Measurements from ENCODE around the gene PAQR6. TPM values are rescaled to one million over a fixed set of nuclear protein-coding genes. Genes with fewer than 3 reads are reported as not detected.
A peak's percentile ranks its signal among the peaks of the same experiment; 100 is the strongest.

Gene PAQR6
- total RNA-seq, 1 experiment from 2014 or later, result 4.1 TPM

GRCh38 chr1:156281693-156282478 lies 34.0 kb upstream of the PAQR6 start:
- ChIA-PET POLR2A (ENCODE audit: low non-redundant PET) (interaction anchor here (0.6 kb wide), 3 partner anchors 11 to 159 kb away, joined by 3 to 5 read pairs (median 3); no protein-coding TSS in a partner anchor), CTCF (interaction anchor here (0.6 to 1.1 kb wide), 2 partner anchors 164 to 248 kb away, joined by 3 to 4 read pairs; no protein-coding TSS in a partner anchor)
- intact Hi-C loops (cut with micrococcal nuclease; ENCODE audit: unreplicated experiment), result no loop called here

GRCh38 chr1:156281281-156281680 lies 33.4 kb upstream of the PAQR6 start:
- Histone ChIP-seq H3K27me3 (replicated peaks; ENCODE audit: insufficient read depth, low read depth, low read length, poor library complexity) (no peaks in the 10 kb centered on the region), H3K27ac (ENCODE audit: low read depth, low read length, poor library complexity, severe bottlenecking) (peak overlapping the region; percentile 97), H3K4me1 (ENCODE audit: insufficient read depth, low read length, poor library complexity, severe bottlenecking) (peaks cover 8% of the 10 kb centered on the region), H3K36me3 (ENCODE audit: insufficient read depth, low read length, poor library complexity, severe bottlenecking) (peaks cover 42% of the 10 kb centered on the region), H3K9me3 (ENCODE audit: low read depth, low read length, poor library complexity, severe bottlenecking) (no peaks in the 10 kb centered on the region), H3K4me3 (ENCODE audit: low read depth, low read length, poor library complexity, severe bottlenecking) (peak overlapping the region; percentile 81)
- POLR2A ChIA-PET (ENCODE audit: low non-redundant PET), result interaction anchor here (0.6 kb wide), 1 partner anchor 159 kb away, joined by 3 read pairs; no protein-coding TSS in a partner anchor
- DNase-seq (ENCODE audit: low spot score), result peak; percentile 52
- TF ChIP-seq EZH2 (IDR thresholded peaks at IDR 0.05; ENCODE audit: borderline replicate concordance, low read depth, low read length, poor library complexity, severe bottlenecking), result no peak
- no peak for TF ChIP-seq CTCF (conservative IDR thresholded peaks at IDR 0.05; ENCODE audit: low read depth, low read length)
- intact Hi-C loops (cut with micrococcal nuclease; ENCODE audit: unreplicated experiment), result no loop called here
- BruUV-seq (replicated peaks), result no TSS peak
- CTCF ChIA-PET, result interaction anchor here (1.1 kb wide), 1 partner anchor 165 kb away, joined by 3 read pairs; no protein-coding TSS in a partner anchor

More at GRCh38 chr1:156281693-156282478, 34.0 kb upstream of the PAQR6 start:
- TSS peak; percentile 41 for BruUV-seq (replicated peaks)
- H3K27me3 ChIP-seq (replicated peaks; ENCODE audit: insufficient read depth, low read depth, low read length, poor library complexity), result no peaks in the 10 kb centered on the region
- no peak for TF ChIP-seq CTCF (conservative IDR thresholded peaks at IDR 0.05; ENCODE audit: low read depth, low read length)
- no peak for TF ChIP-seq EZH2 (IDR thresholded peaks at IDR 0.05; ENCODE audit: borderline replicate concordance, low read depth, low read length, poor library complexity, severe bottlenecking)
- no peaks in the 10 kb centered on the region for H3K9me3 ChIP-seq (ENCODE audit: low read depth, low read length, poor library complexity, severe bottlenecking)
- peak overlapping the region; percentile 81 for H3K4me3 ChIP-seq (ENCODE audit: low read depth, low read length, poor library complexity, severe bottlenecking)
- DNase-seq (ENCODE audit: low spot score), result peak; percentile 78
- H3K36me3 ChIP-seq (ENCODE audit: insufficient read depth, low read length, poor library complexity, severe bottlenecking), result peaks cover 36% of the 10 kb centered on the region
- peak overlapping the region; percentile 97 for H3K27ac ChIP-seq (ENCODE audit: low read depth, low read length, poor library complexity, severe bottlenecking)
- peaks cover 8% of the 10 kb centered on the region for H3K4me1 ChIP-seq (ENCODE audit: insufficient read depth, low read length, poor library complexity, severe bottlenecking)

GRCh38 chr1:156279837-156280236 lies 32.0 kb upstream of the PAQR6 start:
- Histone ChIP-seq H3K4me1 (ENCODE audit: insufficient read depth, low read length, poor library complexity, severe bottlenecking) (peaks cover 8% of the 10 kb centered on the region), H3K27me3 (replicated peaks; ENCODE audit: insufficient read depth, low read depth, low read length, poor library complexity) (no peaks in the 10 kb centered on the region), H3K36me3 (ENCODE audit: insufficient read depth, low read length, poor library complexity, severe bottlenecking) (peaks cover 55% of the 10 kb centered on the region), H3K9me3 (ENCODE audit: low read depth, low read length, poor library complexity, severe bottlenecking) (no peaks in the 10 kb centered on the region), H3K4me3 (ENCODE audit: low read depth, low read length, poor library complexity, severe bottlenecking) (no peak overlapping the region), H3K27ac (ENCODE audit: low read depth, low read length, poor library complexity, severe bottlenecking) (no peak overlapping the region)
- TF ChIP-seq EZH2 (IDR thresholded peaks at IDR 0.05; ENCODE audit: borderline replicate concordance, low read depth, low read length, poor library complexity, severe bottlenecking) (no peak), CTCF (conservative IDR thresholded peaks at IDR 0.05; ENCODE audit: low read depth, low read length) (no peak)
- intact Hi-C loops (cut with micrococcal nuclease; ENCODE audit: unreplicated experiment), result loop anchor here (10.0 kb wide), 1 partner anchor 55 kb away; the partner anchor contains the start of genes CCT3 and TSACC
- BruUV-seq (replicated peaks), result no TSS peak
- DNase-seq (ENCODE audit: low spot score), result no peak
- ChIA-PET POLR2A (ENCODE audit: low non-redundant PET) (no interaction called here), CTCF (no interaction called here)

Measured in A673 (cell line).